Measurements from ENCODE around the gene ESRP2. TPM values are rescaled to one million over a fixed set of nuclear protein-coding genes. Genes with fewer than 3 reads are reported as not detected.

ESRP2 gene
- total and polyA plus RNA-seq, 12 donors: 0.07 to 1.0 (median 0.44) TPM

DNA sequence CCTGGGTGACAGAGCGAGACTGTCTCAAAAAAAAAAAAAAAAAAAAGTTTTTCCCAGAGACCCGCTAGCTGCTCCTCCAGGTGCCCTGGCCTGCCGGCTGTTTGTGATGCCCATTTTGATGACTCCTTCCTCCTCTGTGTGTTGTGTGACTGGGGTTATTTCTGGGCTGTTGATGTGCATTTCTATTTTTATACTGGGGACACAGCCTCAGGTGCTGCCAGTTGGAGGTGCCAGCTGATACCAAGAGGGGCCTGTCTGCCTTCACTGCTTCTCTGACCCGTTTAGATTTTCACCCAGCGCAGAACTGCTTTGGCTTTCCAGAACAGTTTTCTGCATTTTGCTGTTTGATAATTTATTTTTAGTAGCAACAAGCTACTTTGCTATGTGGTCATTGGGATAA, 15.9 kb upstream of the ESRP2 start:
- Histone ChIP-seq H3K27ac (peak overlapping the region; percentile 72 to 95 (median 89)), H3K36me3 (peaks cover 0 to 87% (median 40%) of the 10 kb centered on the region in 9 donors), H3K4me3 (no peak overlapping the region), H3K4me1 (peaks cover 17 to 90% (median 63%) of the 10 kb centered on the region in 9 donors), H3K9me3 (no peaks in the 10 kb centered on the region), H3K27me3 (no peaks in the 10 kb centered on the region)
- 53 to 56% methylated on average over 5 of the region's 5 CpGs for WGBS, 2 donors
- DNase-seq: peak in 1 of 2 donors; percentile 69
- intact Hi-C loops (cut with DNase I): loop anchor here in 1 of 10 donors (10.0 kb wide), 1 partner anchor 263 kb away; no protein-coding TSS in a partner anchor
- ATAC-seq: peak; percentile 65 to 95 (median 84)
- TF ChIP-seq CTCF (IDR thresholded peaks at IDR 0.05): no peak

GRCh38 chr16:68250951-68251350, 15.0 kb upstream of the ESRP2 start:
- Histone ChIP-seq H3K36me3 (peaks cover 0 to 79% (median 32%) of the 10 kb centered on the region in 9 donors), H3K27me3 (no peaks in the 10 kb centered on the region), H3K4me3 (no peak overlapping the region), H3K27ac (peak overlapping the region; percentile 67 to 95 (median 87)), H3K9me3 (no peaks in the 10 kb centered on the region), H3K4me1 (peaks cover 17 to 97% (median 72%) of the 10 kb centered on the region in 9 donors)
- ATAC-seq (no peak), DNase-seq (no peak)
- TF ChIP-seq CTCF (IDR thresholded peaks at IDR 0.05): no peak
- intact Hi-C loops (cut with DNase I): loop anchor here in 1 of 10 donors (10.0 kb wide), 1 partner anchor 264 kb away; no protein-coding TSS in a partner anchor
- 80 to 84% methylated on average over 6 of the region's 6 CpGs for WGBS, 2 donors

DNA sequence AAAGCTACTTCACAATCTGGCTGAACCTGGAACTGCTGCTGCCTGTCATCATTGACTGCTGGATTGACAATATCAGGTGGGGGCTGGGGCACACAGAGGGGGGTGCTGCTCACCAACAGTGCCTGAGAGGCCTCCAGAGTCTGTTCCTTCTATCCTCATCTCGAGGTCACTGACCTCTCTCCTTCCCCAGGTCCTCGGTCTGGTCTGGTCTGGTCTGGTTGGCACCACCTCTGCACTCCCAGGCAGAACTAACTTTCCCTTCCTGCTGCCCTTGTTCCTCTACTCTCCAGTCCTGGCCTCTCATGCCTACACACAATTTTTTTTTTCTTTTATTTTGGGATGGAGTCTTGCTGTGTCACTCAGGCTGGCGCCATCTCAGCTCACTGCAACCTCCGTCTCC, 13.4 kb upstream of the ESRP2 start:
- TF ChIP-seq CTCF (IDR thresholded peaks at IDR 0.05): no peak
- no peak for ATAC-seq
- intact Hi-C loops (cut with DNase I): loop anchor here in 1 of 10 donors (10.0 kb wide), 1 partner anchor 265 kb away; no protein-coding TSS in a partner anchor
- Histone ChIP-seq H3K27ac (peak overlapping the region; percentile 7 to 95 (median 86)), H3K36me3 (peaks cover 0 to 63% (median 19%) of the 10 kb centered on the region in 9 donors), H3K4me1 (peaks cover 18 to 91% (median 74%) of the 10 kb centered on the region in 9 donors), H3K4me3 (no peak overlapping the region), H3K27me3 (no peaks in the 10 kb centered on the region), H3K9me3 (no peaks in the 10 kb centered on the region)
- DNase-seq: no peak
- 76 to 78% methylated on average over 4 of the region's 4 CpGs for WGBS, 2 donors

DNA sequence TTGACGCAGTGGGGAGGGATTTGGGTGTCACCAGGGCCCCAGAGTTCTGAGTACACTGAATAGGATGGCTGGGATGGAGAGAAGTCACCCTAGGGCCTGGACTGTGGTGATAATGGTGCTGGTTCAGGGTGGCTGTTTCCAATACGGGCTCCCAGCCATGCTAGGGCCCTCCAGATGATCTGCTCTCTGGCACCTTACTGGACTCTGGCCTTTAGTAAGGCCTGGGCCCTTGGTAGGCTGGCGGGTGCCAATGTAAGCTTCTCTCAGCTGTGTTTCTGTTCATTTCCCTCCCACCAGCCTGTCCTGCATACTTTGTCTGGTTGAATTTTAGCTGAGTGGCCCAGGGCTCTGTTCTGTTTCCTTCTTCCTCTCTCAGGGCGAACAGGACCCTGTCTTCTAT, 12.0 kb upstream of the ESRP2 start:
- Histone ChIP-seq H3K36me3 (peaks cover 0 to 49% (median 11%) of the 10 kb centered on the region in 9 donors), H3K27ac (peak overlapping the region; percentile 45 to 95 (median 86)), H3K27me3 (no peaks in the 10 kb centered on the region), H3K9me3 (no peaks in the 10 kb centered on the region), H3K4me3 (peak overlapping the region in 5 of 10 donors; percentile 5 to 95 (median 19)), H3K4me1 (peaks cover 17 to 82% (median 67%) of the 10 kb centered on the region in 9 donors)
- intact Hi-C loops (cut with DNase I): loop anchor here in 1 of 10 donors (10.0 kb wide), 1 partner anchor 267 kb away; no protein-coding TSS in a partner anchor
- no peak for TF ChIP-seq CTCF (IDR thresholded peaks at IDR 0.05)
- WGBS, 2 donors: 74 to 88% methylated on average over 4 of the region's 4 CpGs
- DNase-seq (no peak), ATAC-seq (peak in 2 of 8 donors; percentile 0 to 10)

Measured in heart right ventricle (tissue), 16 donors.